ENCODE measurements around the gene OR10K1.
"Not testable (repeated sequence)": the region's sequence is repeated elsewhere in the genome, so short reads cannot be mapped to it uniquely, and the experiment has no call there.

Gene OR10K1

DNA sequence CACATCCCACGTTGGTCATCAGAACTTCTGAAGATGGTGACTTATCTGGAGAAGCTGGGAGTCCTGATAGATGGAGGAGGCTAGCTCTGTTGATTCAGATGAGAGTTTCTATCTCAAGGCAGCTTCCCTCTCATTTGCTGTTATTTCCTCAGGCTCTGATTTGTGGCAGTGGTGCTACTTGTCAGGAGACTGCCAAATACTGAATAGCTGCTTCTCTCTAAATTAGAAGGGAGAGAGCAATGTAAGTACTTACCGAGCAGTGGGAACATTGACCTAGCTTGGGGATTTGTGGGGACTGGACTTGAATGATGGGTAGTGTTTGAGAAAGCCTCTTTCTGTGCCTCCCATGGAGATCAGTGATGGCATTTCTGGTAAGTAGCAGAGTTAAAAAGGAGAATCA is at the start of gene OR10K1:
Gene OR10K1 (plus strand): TSS at position 301 of the 400 bp plus-strand sequence. CDS start 3,728 bp downstream, outside the sequence.
- in situ Hi-C loops (cut with HindIII; ENCODE audit: low sequenced_read_pairs) = no loop called here

GRCh38 chr1:158414651-158415345 is 46.8 kb upstream of the OR10K1 start:
- in situ Hi-C loops (cut with HindIII; ENCODE audit: low sequenced_read_pairs) = no loop called here

- in situ Hi-C loops (cut with HindIII; ENCODE audit: low sequenced_read_pairs) = no loop called here
Observed at GRCh38 chr1:158417586-158417985, 44.0 kb upstream of the OR10K1 start.

DNA sequence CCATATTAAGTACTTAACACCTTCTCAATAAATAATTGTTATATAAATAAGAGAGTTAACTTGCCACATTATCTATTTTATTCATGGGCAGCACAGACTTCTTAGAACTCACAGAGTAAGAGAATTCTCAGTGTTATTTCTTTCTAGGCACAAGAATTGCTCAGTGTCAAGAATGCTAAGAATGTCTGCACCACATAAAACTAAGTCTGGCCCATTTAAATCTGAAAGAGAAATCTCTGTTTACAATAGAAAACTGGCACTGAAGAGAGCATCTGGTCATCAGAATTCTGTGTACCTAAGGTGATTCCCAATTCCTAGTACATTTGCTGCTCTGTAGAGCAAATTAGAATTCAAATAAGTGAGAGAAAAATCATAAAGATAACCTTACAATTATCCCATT is 39.4 kb upstream of the OR10K1 start:
- in situ Hi-C loops (cut with HindIII; ENCODE audit: low sequenced_read_pairs) = loop anchor here (5.0 kb wide), 1 partner anchor 90 kb away; the partner anchor contains the start of gene CD1B

DNA sequence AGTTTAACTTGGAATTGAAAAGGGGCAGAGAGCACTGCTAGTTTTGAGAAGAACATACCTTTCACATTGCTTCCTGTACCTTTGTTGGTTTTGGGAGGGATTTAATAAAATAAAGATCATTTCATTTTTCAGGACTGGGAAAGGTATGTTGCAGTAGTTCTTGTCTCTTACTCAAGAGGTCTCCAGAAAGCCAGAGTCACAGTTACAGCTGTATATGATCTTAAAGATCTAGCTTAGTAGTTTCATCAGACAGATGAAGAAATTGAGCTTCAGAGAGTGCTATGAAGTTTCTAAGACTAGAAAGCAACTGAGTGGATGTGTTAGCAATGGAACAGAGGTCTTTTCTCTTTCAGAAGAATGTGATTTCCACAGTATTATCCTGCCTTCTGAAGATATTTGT is 36.6 kb upstream of the OR10K1 start:
- in situ Hi-C loops (cut with HindIII; ENCODE audit: low sequenced_read_pairs) = no loop called here

- in situ Hi-C loops (cut with HindIII; ENCODE audit: low sequenced_read_pairs) = no loop called here
Observed at GRCh38 chr1:158426137-158426536, 35.5 kb upstream of the OR10K1 start, which contains the start of gene OR10K2. TSS of gene OR10K2 (minus strand) at chr1:158426237. CDS start at chr1:158420866, 5,371 bp downstream.

GRCh38 chr1:158430163-158430562 is 31.5 kb upstream of the OR10K1 start:
- in situ Hi-C loops (cut with HindIII; ENCODE audit: low sequenced_read_pairs) = not testable (repeated sequence)

- in situ Hi-C loops (cut with HindIII; ENCODE audit: low sequenced_read_pairs) = no loop called here
Observed at GRCh38 chr1:158434741-158435140, 26.9 kb upstream of the OR10K1 start.

- in situ Hi-C loops (cut with HindIII; ENCODE audit: low sequenced_read_pairs) = no loop called here
Observed at GRCh38 chr1:158445376-158445775, 16.3 kb upstream of the OR10K1 start.

DNA sequence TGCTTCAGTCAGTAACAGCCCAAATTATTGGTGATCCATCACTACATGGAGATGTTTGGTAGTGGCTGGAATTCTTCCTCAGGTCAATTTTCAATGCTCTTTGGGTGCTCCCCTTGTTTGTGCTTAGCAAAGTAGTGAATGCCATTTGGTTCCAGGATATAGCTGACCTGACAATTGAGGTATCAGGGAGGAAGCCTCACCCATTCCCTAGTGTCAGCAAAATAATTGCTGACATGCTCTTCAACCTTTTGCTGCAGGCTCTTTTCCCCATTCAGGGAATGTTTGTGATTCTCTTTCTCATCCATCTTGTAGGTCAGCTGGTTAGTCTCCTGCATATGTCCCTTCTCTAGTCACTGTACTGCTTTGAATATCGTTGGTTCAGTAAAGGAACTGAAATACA is 7.1 kb upstream of the OR10K1 start:
- in situ Hi-C loops (cut with HindIII; ENCODE audit: low sequenced_read_pairs) = no loop called here

GRCh38 chr1:158457246-158457645 is 4.4 kb upstream of the OR10K1 start:
- in situ Hi-C loops (cut with HindIII; ENCODE audit: low sequenced_read_pairs) = no loop called here

DNA sequence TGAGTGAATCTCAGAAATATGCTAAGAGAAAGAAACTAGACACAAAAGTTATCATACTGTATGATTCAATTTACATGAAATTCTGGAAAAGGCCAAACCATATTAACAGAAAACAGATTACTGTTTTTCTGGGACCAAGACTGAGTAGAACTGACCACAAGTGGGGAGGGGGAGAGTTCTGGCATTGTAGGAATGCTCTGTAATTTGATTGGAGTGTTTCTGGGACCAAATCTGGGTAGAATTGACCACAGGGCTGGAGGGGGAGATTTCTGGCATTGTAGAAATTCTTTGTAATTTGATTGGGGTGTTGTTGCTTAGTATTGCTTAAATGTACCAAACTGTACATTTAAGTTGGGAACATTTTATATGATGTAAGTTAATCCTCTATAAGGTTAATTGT is 3.4 kb upstream of the OR10K1 start:
- in situ Hi-C loops (cut with HindIII; ENCODE audit: low sequenced_read_pairs) = no loop called here

- in situ Hi-C loops (cut with HindIII; ENCODE audit: low sequenced_read_pairs) = no loop called here
Observed at GRCh38 chr1:158471920-158472319, 10.3 kb downstream of the OR10K1 start, which contains the start of gene OR10R2. TSS of gene OR10R2 (plus strand) at chr1:158472220. CDS start at chr1:158472326, 106 bp downstream.

DNA sequence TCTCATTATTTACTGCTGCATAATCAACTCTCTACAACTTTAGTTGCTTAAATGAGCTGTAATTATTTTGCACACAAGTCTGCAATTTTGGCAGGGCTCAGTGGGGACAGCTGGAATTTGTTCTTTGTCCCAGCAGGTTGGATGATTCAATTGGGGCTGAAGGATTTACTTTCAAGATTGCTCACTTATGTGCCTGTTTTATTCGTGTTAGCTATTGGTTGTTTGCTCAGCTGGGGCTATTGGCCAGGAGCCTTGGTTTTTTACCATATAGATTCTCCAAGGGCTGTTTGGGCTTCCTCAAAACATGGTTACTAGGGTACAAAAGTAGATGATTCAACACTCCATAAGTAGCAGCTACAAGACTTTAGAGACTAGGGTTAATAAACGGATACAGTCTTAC is 23.8 kb downstream of the OR10K1 start:
- in situ Hi-C loops (cut with HindIII; ENCODE audit: low sequenced_read_pairs) = no loop called here

GRCh38 chr1:158491316-158491715 is 29.7 kb downstream of the OR10K1 start:
- in situ Hi-C loops (cut with HindIII; ENCODE audit: low sequenced_read_pairs) = no loop called here

DNA sequence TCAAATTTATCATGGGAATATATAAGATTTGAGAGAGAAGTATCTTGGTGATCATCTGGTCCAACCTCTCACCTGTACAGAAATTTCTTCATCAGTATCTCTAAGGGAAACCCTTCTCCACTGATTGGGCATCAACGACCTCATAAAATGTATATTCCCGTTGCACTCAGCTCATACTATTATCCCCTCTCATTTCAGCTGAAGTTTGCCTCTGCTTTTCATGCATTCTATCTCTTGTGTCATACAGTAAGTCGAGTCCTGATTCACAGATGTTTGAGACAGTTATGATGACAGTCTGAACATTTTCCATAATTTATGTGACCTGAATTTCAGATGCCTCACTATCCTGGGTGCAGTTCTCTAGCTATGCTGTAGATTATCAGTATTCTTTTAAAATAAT is 31.4 kb downstream of the OR10K1 start:
- in situ Hi-C loops (cut with HindIII; ENCODE audit: low sequenced_read_pairs) = no loop called here

GRCh38 chr1:158494796-158495195 is 33.2 kb downstream of the OR10K1 start:
- in situ Hi-C loops (cut with HindIII; ENCODE audit: low sequenced_read_pairs) = no loop called here

GRCh38 chr1:158496374-158496773 is 34.7 kb downstream of the OR10K1 start:
- in situ Hi-C loops (cut with HindIII; ENCODE audit: low sequenced_read_pairs) = no loop called here

DNA sequence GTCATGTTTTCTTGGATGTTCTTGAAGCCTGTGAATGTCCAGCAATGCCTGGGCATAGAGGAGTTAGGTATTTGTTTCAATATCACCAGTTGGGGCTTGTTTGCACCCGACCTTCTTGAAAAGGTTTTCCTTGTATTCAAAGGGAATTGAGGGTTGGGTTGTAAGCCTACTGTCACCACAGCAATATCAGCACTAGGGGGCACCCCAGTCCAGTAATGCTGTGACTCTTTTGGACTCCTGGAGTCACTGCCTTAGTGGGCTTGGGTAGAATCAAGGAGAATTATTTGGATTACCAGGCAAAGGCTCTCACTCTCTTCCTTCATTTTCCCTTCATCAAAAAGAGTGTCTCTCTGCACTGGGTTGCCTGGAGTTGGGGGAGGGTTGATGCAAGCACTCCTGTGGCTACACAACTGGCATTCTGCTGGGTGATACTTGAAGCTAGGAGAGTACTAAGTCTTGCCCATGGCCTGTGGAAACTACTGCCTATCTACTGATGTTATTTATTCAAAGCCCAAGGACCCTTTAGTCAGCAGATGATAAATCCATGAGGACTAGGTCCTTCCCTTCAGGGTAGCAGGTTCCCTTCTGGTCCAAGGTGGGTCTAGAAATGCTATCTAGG is 44.8 kb downstream of the OR10K1 start:
- in situ Hi-C loops (cut with HindIII; ENCODE audit: low sequenced_read_pairs) = no loop called here

DNA sequence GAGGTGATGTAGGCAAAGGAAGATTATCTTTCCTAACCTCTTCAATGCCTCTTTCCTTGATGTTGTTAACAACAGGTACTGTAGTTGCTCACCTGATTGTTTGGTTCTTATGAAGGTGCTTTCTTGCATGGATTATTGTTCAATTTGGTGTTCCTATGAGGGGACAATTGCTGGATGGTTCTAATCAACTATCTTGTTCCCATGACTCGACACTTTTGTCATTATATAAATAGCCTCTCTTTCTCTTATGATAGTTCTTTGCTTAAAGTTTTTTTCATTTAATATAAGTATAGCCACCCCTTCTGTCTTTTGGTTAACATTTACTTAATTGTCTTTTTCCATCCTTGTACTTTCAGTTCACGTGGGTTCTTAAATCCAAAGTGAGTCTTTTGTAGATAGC is 45.9 kb downstream of the OR10K1 start:
- in situ Hi-C loops (cut with HindIII; ENCODE audit: low sequenced_read_pairs) = no loop called here

DNA sequence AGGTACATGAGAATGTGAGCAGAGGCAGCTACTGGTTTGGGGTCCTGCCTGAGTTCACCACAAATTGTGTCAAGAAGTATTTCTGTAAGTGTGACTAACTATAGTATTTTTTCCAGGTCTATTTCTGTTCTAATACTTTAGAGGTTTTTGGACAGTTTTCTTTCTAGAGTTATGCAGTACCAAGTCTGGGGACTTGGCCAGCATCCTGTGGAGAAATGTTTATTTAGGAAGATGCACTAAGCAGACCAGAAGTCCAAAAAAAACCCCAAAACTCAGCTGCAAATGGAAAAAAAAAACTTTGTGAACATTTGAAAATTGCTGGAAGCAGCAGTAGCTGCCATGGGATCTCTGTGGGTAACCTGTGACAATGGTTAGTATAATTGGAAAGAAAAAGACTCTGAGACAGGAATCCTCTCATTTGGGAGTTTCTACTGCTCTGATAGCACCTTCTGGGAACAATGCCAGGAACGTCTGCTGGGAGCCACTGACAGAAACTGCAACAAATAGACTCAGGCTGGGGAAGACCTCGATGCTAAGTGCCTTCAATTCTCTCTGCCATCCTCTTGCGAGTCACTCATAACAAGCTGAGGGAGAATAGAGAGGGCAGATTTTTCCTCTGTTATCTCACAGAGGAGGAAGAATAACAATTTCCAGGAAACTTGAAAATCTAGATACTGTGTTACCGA is 48.0 kb downstream of the OR10K1 start:
- in situ Hi-C loops (cut with HindIII; ENCODE audit: low sequenced_read_pairs) = no loop called here

GRCh38 chr1:158516966-158517365 is 55.3 kb downstream of the OR10K1 start:
- in situ Hi-C loops (cut with HindIII; ENCODE audit: low sequenced_read_pairs) = no loop called here

Data from DLD1 (cell line).